ENCODE results near the gene LIMK1.

LIMK1 gene

GRCh38 chr7:74056096-74056915, 27.3 kb upstream of the LIMK1 start:
- DNase-seq (ENCODE audit: low read depth in 3 of 3): no peak

GRCh38 chr7:74057216-74057925, 26.2 kb upstream of the LIMK1 start:
- no peak for DNase-seq (ENCODE audit: low read depth in 3 of 3)

- DNase-seq (ENCODE audit: low read depth in 3 of 3): no peak
Observed at GRCh38 chr7:74057987-74058386, 25.6 kb upstream of the LIMK1 start.

GRCh38 chr7:74058486-74058885, 25.1 kb upstream of the LIMK1 start:
- no peak for DNase-seq (ENCODE audit: low read depth in 3 of 3)

- no peak for DNase-seq (ENCODE audit: low read depth in 3 of 3)
Observed at GRCh38 chr7:74059037-74059436, 24.6 kb upstream of the LIMK1 start.

- DNase-seq (ENCODE audit: low read depth in 3 of 3): no peak
Observed at GRCh38 chr7:74059681-74060588, 23.7 kb upstream of the LIMK1 start.

- peak; percentile 15 to 44 (median 25) for DNase-seq (ENCODE audit: low read depth in 3 of 3)
Observed at GRCh38 chr7:74061840-74062539, 21.6 kb upstream of the LIMK1 start.

- no peak for DNase-seq (ENCODE audit: low read depth in 3 of 3)
Observed at GRCh38 chr7:74063223-74063641, 20.4 kb upstream of the LIMK1 start.

- no peak for DNase-seq (ENCODE audit: low read depth in 3 of 3)
Observed at GRCh38 chr7:74063646-74064045, 20.0 kb upstream of the LIMK1 start.

GRCh38 chr7:74064696-74065095, 18.9 kb upstream of the LIMK1 start:
- DNase-seq (ENCODE audit: low read depth in 3 of 3): no peak

- DNase-seq (ENCODE audit: low read depth in 3 of 3): no peak
Observed at GRCh38 chr7:74066626-74067025, 17.0 kb upstream of the LIMK1 start.

GRCh38 chr7:74068378-74069085, 15.1 kb upstream of the LIMK1 start:
- DNase-seq (ENCODE audit: low read depth in 3 of 3): no peak

GRCh38 chr7:74069086-74069541, 14.5 kb upstream of the LIMK1 start:
- DNase-seq (ENCODE audit: low read depth in 3 of 3): no peak

GRCh38 chr7:74069790-74070618, 13.6 kb upstream of the LIMK1 start:
- DNase-seq (ENCODE audit: low read depth in 3 of 3): no peak

GRCh38 chr7:74070619-74070921, 13.0 kb upstream of the LIMK1 start:
- DNase-seq (ENCODE audit: low read depth in 3 of 3): no peak

- no peak for DNase-seq (ENCODE audit: low read depth in 3 of 3)
Observed at GRCh38 chr7:74071121-74071520, 12.5 kb upstream of the LIMK1 start.

- DNase-seq (ENCODE audit: low read depth in 3 of 3): no peak
Observed at GRCh38 chr7:74074770-74075169, 8.8 kb upstream of the LIMK1 start.

- no peak for DNase-seq (ENCODE audit: low read depth in 3 of 3)
Observed at GRCh38 chr7:74078461-74078860, 5.1 kb upstream of the LIMK1 start.

- DNase-seq (ENCODE audit: low read depth in 3 of 3): no peak
Observed at GRCh38 chr7:74082770-74083116, 861 bp upstream of the LIMK1 start.

All from stimulated activated CD4-positive, alpha-beta T cell treated with anti-CD3 and anti-CD28 coated beads, TNF-alpha, amount 100 ng/mL, for 48 hours (primary cell).